ENCODE measurements around the gene HTR7.
A peak's percentile ranks its signal among the peaks of the same experiment; 100 is the strongest.

HTR7 gene

DNA sequence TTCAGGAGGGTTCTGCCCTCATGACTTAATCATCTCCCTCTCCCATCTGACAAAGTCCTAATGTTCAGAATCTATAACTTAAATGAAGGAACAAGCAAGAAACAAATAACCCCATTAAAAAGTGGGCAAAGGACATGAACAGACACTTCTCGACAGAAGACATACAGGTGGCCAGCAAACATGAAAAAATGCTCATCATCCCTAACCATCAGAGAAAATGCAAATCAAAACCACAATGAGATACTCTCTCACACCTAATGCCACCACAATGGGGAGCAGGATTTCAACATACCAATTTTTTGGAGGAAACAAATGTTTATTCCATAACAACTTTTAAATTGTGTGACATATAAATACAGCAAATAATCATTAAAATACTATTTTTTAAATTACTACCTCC is 3.0 kb upstream of the HTR7 start:
- Histone ChIP-seq H3K4me1 (ENCODE audit: control insufficient read depth, insufficient read depth, low read length, poor library complexity, severe bottlenecking) (peaks cover 11% of the 10 kb centered on the region), H3K9me3 (ENCODE audit: control insufficient read depth, low read length) (no peaks in the 10 kb centered on the region), H3K36me3 (ENCODE audit: control insufficient read depth, insufficient read depth, low read length) (no peaks in the 10 kb centered on the region), H3K27me3 (replicated peaks; ENCODE audit: control insufficient read depth, insufficient read depth, low read length, poor library complexity, severe bottlenecking) (peaks cover 15% of the 10 kb centered on the region), H3K27ac (ENCODE audit: insufficient read depth, low read length, poor library complexity, severe bottlenecking) (no peak overlapping the region), H3K4me3 (ENCODE audit: insufficient read depth, low read depth, low read length, poor library complexity, severe bottlenecking) (no peak overlapping the region)
- DNase-seq = no peak

DNA sequence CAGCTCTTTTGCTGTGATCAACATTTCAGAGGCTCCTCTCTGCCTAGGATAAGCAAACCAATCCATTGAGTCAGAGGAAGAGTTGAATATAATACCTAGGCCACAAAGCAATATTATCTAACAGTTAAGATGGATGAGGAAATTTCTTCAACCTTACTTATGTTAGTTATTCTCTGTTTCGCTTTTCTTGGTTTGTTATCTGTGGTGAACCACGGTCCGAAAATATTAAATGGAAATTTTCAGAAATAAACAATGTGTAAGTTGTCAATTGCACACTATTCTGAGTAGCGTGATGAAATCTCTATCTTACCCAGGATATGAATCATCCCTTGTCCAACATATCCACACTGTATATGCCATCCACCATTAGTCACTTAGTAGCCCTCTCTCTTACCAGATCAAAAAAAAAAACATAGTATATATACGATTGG is 1.5 kb upstream of the HTR7 start:
- H3K4me1 ChIP-seq (ENCODE audit: control insufficient read depth, insufficient read depth, low read length, poor library complexity, severe bottlenecking) = peaks cover 11% of the 10 kb centered on the region
- no peaks in the 10 kb centered on the region for H3K9me3 ChIP-seq (ENCODE audit: control insufficient read depth, low read length)
- H3K36me3 ChIP-seq (ENCODE audit: control insufficient read depth, insufficient read depth, low read length) = no peaks in the 10 kb centered on the region
- no peak overlapping the region for H3K27ac ChIP-seq (ENCODE audit: insufficient read depth, low read length, poor library complexity, severe bottlenecking)
- no peak overlapping the region for H3K4me3 ChIP-seq (ENCODE audit: insufficient read depth, low read depth, low read length, poor library complexity, severe bottlenecking)
- no peak for DNase-seq
- H3K27me3 ChIP-seq (replicated peaks; ENCODE audit: control insufficient read depth, insufficient read depth, low read length, poor library complexity, severe bottlenecking) = peaks cover 19% of the 10 kb centered on the region

DNA sequence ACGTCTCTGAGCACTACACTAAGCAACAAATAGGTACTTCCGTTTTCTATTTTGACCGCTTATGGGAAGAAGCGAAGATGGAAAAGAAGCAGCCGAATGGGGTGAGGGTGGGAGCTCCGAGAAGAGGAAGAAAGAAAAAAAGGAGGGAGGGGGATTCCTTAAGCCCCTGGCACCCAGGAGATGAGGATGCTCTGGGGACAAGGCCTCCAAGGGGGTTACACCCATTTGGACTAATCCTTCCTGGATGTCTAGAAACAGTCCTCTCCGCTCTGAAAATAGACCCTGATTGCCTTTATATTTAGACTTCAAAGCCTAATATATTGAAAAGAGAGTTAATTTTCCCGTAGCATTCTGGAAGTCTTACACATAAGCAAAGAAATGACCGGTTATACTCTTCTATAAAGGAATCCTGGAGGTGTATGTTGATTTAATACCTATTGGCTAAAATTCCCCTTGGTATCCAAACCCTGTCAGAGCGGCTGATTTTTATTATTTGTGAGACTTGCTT is 676 bp upstream of the HTR7 start:
- Histone ChIP-seq H3K4me3 (ENCODE audit: insufficient read depth, low read depth, low read length, poor library complexity, severe bottlenecking) (peak overlapping the region; percentile 61), H3K9me3 (ENCODE audit: control insufficient read depth, low read length) (no peaks in the 10 kb centered on the region), H3K36me3 (ENCODE audit: control insufficient read depth, insufficient read depth, low read length) (no peaks in the 10 kb centered on the region), H3K27ac (ENCODE audit: insufficient read depth, low read length, poor library complexity, severe bottlenecking) (no peak overlapping the region), H3K27me3 (replicated peaks; ENCODE audit: control insufficient read depth, insufficient read depth, low read length, poor library complexity, severe bottlenecking) (peaks cover 23% of the 10 kb centered on the region), H3K4me1 (ENCODE audit: control insufficient read depth, insufficient read depth, low read length, poor library complexity, severe bottlenecking) (peaks cover 11% of the 10 kb centered on the region)
- no peak for DNase-seq

DNA sequence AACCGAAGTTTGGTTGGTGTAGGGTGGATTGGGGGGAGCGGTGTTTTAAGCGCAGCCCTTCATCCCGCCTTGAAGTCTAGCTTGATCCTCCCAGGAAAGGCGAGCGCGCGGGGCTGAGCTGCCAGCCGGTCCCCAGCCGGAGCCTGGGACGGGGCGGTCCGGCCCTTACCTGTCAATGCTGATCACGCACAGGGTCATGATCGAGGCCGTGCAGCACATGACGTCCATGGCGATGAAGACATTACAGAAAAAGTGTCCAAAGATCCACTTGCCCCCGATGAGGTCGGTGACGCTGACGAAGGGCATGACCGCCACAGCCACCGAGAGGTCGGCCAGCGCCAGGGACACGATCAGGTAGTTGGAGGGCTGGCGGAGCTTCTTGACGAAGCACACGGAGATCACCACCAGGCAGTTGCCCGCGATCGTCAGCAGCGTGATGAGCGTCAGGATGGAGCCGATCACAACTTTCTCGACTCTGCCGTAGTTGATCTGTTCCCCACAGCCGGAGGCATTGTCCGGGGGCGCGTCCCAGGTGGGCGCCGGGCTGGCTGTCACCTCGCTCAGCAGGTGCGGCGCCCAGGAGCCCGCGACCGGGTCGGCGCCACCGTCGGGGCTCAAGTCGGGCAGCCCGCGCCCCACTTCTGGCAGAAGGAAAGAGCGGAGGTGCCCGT is 740 bp downstream of the HTR7 start:
- Histone ChIP-seq H3K27ac (ENCODE audit: insufficient read depth, low read length, poor library complexity, severe bottlenecking) (no peak overlapping the region), H3K9me3 (ENCODE audit: control insufficient read depth, low read length) (no peaks in the 10 kb centered on the region), H3K4me1 (ENCODE audit: control insufficient read depth, insufficient read depth, low read length, poor library complexity, severe bottlenecking) (peaks cover 11% of the 10 kb centered on the region), H3K27me3 (replicated peaks; ENCODE audit: control insufficient read depth, insufficient read depth, low read length, poor library complexity, severe bottlenecking) (peaks cover 23% of the 10 kb centered on the region), H3K4me3 (ENCODE audit: insufficient read depth, low read depth, low read length, poor library complexity, severe bottlenecking) (peak overlapping the region; percentile 61), H3K36me3 (ENCODE audit: control insufficient read depth, insufficient read depth, low read length) (no peaks in the 10 kb centered on the region)
- no peak for DNase-seq

DNA sequence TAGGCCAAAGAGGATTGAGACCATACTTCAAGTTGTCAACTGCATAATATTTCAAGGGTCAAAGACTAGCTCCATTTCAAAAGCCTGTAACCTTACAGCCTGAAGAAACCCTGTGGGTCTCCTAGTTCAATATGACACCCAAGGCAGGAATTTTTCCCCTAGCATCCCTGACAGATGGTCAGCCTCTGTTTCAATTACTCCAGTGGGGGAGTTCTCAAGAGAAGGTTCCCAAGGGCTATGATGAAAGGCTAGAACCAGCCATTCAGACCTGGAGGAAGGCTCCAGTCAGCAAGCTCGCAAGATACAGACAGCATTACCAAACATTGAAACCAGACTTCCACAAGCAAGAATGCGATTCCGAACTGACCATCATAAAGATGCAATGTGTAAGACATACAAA is 1.6 kb downstream of the HTR7 start:
- Histone ChIP-seq H3K27me3 (replicated peaks; ENCODE audit: control insufficient read depth, insufficient read depth, low read length, poor library complexity, severe bottlenecking) (peaks cover 23% of the 10 kb centered on the region), H3K36me3 (ENCODE audit: control insufficient read depth, insufficient read depth, low read length) (no peaks in the 10 kb centered on the region), H3K9me3 (ENCODE audit: control insufficient read depth, low read length) (peaks cover under 1% of the 10 kb centered on the region), H3K4me3 (ENCODE audit: insufficient read depth, low read depth, low read length, poor library complexity, severe bottlenecking) (peak overlapping the region; percentile 61), H3K27ac (ENCODE audit: insufficient read depth, low read length, poor library complexity, severe bottlenecking) (no peak overlapping the region), H3K4me1 (ENCODE audit: control insufficient read depth, insufficient read depth, low read length, poor library complexity, severe bottlenecking) (peaks cover 11% of the 10 kb centered on the region)
- DNase-seq = no peak

DNA sequence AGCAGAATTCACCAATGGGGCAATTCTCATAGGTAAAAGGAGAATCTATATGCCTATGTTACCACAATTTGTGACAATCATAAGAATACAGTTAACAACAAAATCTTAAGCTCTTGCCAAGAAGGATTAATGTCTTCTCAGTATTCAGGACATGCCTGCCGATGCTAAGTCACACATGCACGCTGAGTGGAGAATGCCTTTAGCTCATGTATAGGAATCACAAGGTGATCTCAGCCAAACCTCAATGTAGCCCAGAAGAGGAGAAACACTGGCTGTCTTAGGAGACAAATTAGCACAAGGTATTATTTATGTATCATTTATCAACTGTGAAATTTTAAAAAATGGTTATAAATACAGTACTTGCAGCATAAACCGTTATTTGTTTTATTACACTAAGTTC is 2.7 kb downstream of the HTR7 start:
- no peak overlapping the region for H3K4me3 ChIP-seq (ENCODE audit: insufficient read depth, low read depth, low read length, poor library complexity, severe bottlenecking)
- no peaks in the 10 kb centered on the region for H3K36me3 ChIP-seq (ENCODE audit: control insufficient read depth, insufficient read depth, low read length)
- no peak overlapping the region for H3K27ac ChIP-seq (ENCODE audit: insufficient read depth, low read length, poor library complexity, severe bottlenecking)
- DNase-seq = no peak
- H3K4me1 ChIP-seq (ENCODE audit: control insufficient read depth, insufficient read depth, low read length, poor library complexity, severe bottlenecking) = peaks cover 11% of the 10 kb centered on the region
- H3K27me3 ChIP-seq (replicated peaks; ENCODE audit: control insufficient read depth, insufficient read depth, low read length, poor library complexity, severe bottlenecking) = peaks cover 23% of the 10 kb centered on the region
- H3K9me3 ChIP-seq (ENCODE audit: control insufficient read depth, low read length) = peaks cover 4% of the 10 kb centered on the region

DNA sequence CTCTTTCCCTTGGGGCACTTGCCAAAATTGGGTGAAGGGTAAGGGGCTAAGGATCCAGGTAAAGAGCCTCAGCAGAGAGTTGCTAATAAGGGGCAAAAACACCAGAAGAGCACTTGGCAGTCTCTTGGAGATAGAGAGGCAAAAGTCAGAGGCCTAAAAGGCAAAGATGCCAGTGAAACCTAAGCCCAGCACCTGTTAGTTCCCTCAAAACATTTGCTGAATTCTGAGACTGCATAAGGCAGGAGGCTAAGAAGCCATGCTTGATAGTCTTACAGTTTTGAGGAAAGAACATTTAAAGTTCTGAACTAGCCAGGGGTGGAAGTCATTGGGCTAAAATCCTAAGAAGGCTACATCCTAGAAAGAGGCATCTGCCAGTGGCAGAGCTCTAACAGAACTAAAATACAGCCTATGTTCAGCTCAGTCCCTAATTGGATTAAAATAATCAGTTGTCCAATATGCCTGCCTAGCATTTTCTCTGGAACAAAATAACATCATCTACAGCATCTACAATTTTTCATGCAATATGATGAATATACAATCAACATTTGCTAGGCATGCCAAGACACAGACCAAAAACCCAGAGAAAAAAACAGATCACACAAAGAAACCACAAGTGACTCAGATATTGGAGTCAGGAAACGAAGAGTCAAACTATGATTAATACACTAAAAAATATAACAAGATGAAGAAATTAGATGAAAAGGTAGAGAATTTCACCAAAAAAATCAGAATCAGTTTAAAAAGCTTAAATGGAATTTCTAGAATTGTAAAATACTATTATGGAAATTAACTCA is 7.7 kb downstream of the HTR7 start:
- no peaks in the 10 kb centered on the region for H3K36me3 ChIP-seq (ENCODE audit: control insufficient read depth, insufficient read depth, low read length)
- no peak overlapping the region for H3K27ac ChIP-seq (ENCODE audit: insufficient read depth, low read length, poor library complexity, severe bottlenecking)
- no peaks in the 10 kb centered on the region for H3K4me1 ChIP-seq (ENCODE audit: control insufficient read depth, insufficient read depth, low read length, poor library complexity, severe bottlenecking)
- no peak overlapping the region for H3K4me3 ChIP-seq (ENCODE audit: insufficient read depth, low read depth, low read length, poor library complexity, severe bottlenecking)
- H3K27me3 ChIP-seq (replicated peaks; ENCODE audit: control insufficient read depth, insufficient read depth, low read length, poor library complexity, severe bottlenecking) = peaks cover 4% of the 10 kb centered on the region
- peaks cover 4% of the 10 kb centered on the region for H3K9me3 ChIP-seq (ENCODE audit: control insufficient read depth, low read length)
- no peak for DNase-seq

DNA sequence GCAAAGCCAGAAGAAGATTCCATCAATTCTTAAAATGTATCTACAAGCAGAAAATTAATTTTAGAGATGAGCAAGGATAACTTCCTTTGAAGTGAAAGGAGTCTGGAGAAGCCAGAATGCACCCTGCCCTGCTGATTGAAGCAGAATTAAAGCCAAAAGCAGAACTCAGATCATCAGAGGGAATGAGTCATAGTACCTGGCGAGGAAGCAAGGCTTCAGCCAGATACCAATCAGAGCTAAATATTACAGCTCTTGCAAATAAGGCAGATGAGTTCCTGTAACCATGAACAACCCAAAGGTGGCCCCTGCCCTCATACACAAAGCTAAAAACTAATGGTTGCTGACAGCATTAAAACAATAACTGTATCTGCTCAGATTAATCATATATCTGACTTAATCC is 10.4 kb downstream of the HTR7 start:
- no peak for DNase-seq
- Histone ChIP-seq H3K27ac (ENCODE audit: insufficient read depth, low read length, poor library complexity, severe bottlenecking) (no peak overlapping the region), H3K36me3 (ENCODE audit: control insufficient read depth, insufficient read depth, low read length) (no peaks in the 10 kb centered on the region), H3K4me1 (ENCODE audit: control insufficient read depth, insufficient read depth, low read length, poor library complexity, severe bottlenecking) (no peaks in the 10 kb centered on the region), H3K27me3 (replicated peaks; ENCODE audit: control insufficient read depth, insufficient read depth, low read length, poor library complexity, severe bottlenecking) (no peaks in the 10 kb centered on the region), H3K9me3 (ENCODE audit: control insufficient read depth, low read length) (peaks cover 4% of the 10 kb centered on the region), H3K4me3 (ENCODE audit: insufficient read depth, low read depth, low read length, poor library complexity, severe bottlenecking) (no peak overlapping the region)

DNA sequence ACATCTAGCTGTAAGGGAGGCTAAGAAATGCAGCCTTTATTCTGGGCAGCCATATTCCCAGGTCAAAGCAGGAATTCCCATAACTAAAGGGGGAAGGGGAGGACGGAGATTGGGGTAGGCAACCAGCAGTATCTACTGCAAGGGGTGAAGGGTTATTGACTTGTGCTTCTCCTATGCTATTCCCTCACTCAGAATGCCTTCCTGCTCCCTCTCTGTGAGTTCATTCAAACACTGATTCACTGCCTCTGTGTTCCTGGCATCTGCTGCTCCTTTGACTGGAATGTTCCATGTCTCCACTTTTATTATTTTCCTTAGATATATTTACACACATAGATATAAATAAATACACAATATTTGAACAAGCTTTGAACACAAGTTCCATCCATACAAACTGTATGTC is 11.1 kb downstream of the HTR7 start:
- Histone ChIP-seq H3K36me3 (ENCODE audit: control insufficient read depth, insufficient read depth, low read length) (no peaks in the 10 kb centered on the region), H3K4me1 (ENCODE audit: control insufficient read depth, insufficient read depth, low read length, poor library complexity, severe bottlenecking) (no peaks in the 10 kb centered on the region), H3K27ac (ENCODE audit: insufficient read depth, low read length, poor library complexity, severe bottlenecking) (no peak overlapping the region), H3K9me3 (ENCODE audit: control insufficient read depth, low read length) (peaks cover 4% of the 10 kb centered on the region), H3K27me3 (replicated peaks; ENCODE audit: control insufficient read depth, insufficient read depth, low read length, poor library complexity, severe bottlenecking) (no peaks in the 10 kb centered on the region), H3K4me3 (ENCODE audit: insufficient read depth, low read depth, low read length, poor library complexity, severe bottlenecking) (no peak overlapping the region)
- no peak for DNase-seq

DNA sequence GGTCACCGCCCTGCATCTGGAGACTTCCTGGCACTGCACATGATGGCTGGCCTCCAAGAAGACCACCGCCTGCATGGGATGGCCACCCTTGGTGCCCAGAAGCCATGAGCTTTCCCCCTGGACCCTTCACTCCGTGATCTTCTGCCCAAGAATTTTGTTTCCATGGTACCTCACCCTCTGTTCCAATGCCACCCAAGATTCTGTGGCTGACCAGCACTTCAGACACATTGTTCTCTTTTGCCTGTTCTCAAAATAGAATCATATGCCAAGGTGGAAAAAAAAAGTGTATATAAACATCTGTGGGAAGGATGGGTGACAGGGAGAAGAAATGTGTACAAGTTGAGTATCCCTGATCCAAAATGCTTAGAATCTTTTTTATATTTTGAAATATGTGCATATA is 12.1 kb downstream of the HTR7 start:
- Histone ChIP-seq H3K4me1 (ENCODE audit: control insufficient read depth, insufficient read depth, low read length, poor library complexity, severe bottlenecking) (no peaks in the 10 kb centered on the region), H3K36me3 (ENCODE audit: control insufficient read depth, insufficient read depth, low read length) (no peaks in the 10 kb centered on the region), H3K27ac (ENCODE audit: insufficient read depth, low read length, poor library complexity, severe bottlenecking) (no peak overlapping the region), H3K9me3 (ENCODE audit: control insufficient read depth, low read length) (no peaks in the 10 kb centered on the region), H3K4me3 (ENCODE audit: insufficient read depth, low read depth, low read length, poor library complexity, severe bottlenecking) (no peak overlapping the region), H3K27me3 (replicated peaks; ENCODE audit: control insufficient read depth, insufficient read depth, low read length, poor library complexity, severe bottlenecking) (no peaks in the 10 kb centered on the region)
- no peak for DNase-seq

All from effector memory CD4-positive, alpha-beta T cell (primary cell).